ENCODE results near the gene ZBTB42. TPM values are rescaled to one million over a fixed set of nuclear protein-coding genes. Genes with fewer than 3 reads are reported as not detected.

Gene ZBTB42
- total RNA-seq, 1 experiment from 2014 or later = 9.2 TPM

- TF ChIP-seq EZH2phosphoT487 (IDR thresholded peaks at IDR 0.05; ENCODE audit: borderline replicate concordance, low read length) (no peak), EZH2 (IDR thresholded peaks at IDR 0.05; ENCODE audit: low read length, unreplicated experiment) (no peak), CTCF (conservative IDR thresholded peaks at IDR 0.05; ENCODE audit: low read depth, low read length) (no peak)
- intact Hi-C loops (cut with micrococcal nuclease) = no loop called here
- Histone ChIP-seq H3K9me3 (ENCODE audit: low read length) (no peaks in the 10 kb centered on the region), H2AFZ (ENCODE audit: low read length) (no peak overlapping the region), H3K27me3 (ENCODE audit: low read length) (no peaks in the 10 kb centered on the region), H3K4me2 (ENCODE audit: low read length) (no peak overlapping the region), H3F3A (ENCODE audit: low read length, unreplicated experiment) (no peaks in the 10 kb centered on the region), H3K9me2 (replicated peaks; ENCODE audit: low read length) (no peaks in the 10 kb centered on the region), H4K20me1 (ENCODE audit: low read length) (0 out of 2 replicates have a peak, but pooled peaks cover 3% of the 10 kb centered on the region), H3K79me2 (ENCODE audit: low read length) (no peaks in the 10 kb centered on the region), H3K4me1 (ENCODE audit: insufficient read depth, low read length) (no peaks in the 10 kb centered on the region), H3K4me3 (ENCODE audit: low read length) (no peak overlapping the region), H3K36me3 (ENCODE audit: low read depth, low read length) (peaks cover 27% of the 10 kb centered on the region), H3K27ac (ENCODE audit: low read length) (no peak overlapping the region), H3K9ac (ENCODE audit: low read length) (no peak overlapping the region)
- POLR2A ChIA-PET (ENCODE audit: unreplicated experiment) = no interaction called here
- CTCF ChIA-PET = no interaction called here
- ATAC-seq (no peak), DNase-seq (no peak)
- no TSS peak for BruUV-seq (replicated peaks)
Observed at GRCh38 chr14:104773505-104774452, 27.1 kb upstream of the ZBTB42 start.

GRCh38 chr14:104774453-104775072 is 26.3 kb upstream of the ZBTB42 start:
- no peaks in the 10 kb centered on the region for H3K9me3 ChIP-seq (ENCODE audit: low read length)
- TF ChIP-seq CTCF (conservative IDR thresholded peaks at IDR 0.05; ENCODE audit: low read depth, low read length) (no peak), EZH2phosphoT487 (IDR thresholded peaks at IDR 0.05; ENCODE audit: borderline replicate concordance, low read length) (no peak), EZH2 (IDR thresholded peaks at IDR 0.05; ENCODE audit: low read length, unreplicated experiment) (no peak)
- no peak overlapping the region for H2AFZ ChIP-seq (ENCODE audit: low read length)
- ChIA-PET CTCF (no interaction called here), POLR2A (ENCODE audit: unreplicated experiment) (no interaction called here)
- H3F3A ChIP-seq (ENCODE audit: low read length, unreplicated experiment) = no peaks in the 10 kb centered on the region
- no peak overlapping the region for H3K27ac ChIP-seq (ENCODE audit: low read length)
- DNase-seq = no peak
- H3K9ac ChIP-seq (ENCODE audit: low read length) = no peak overlapping the region
- no peaks in the 10 kb centered on the region for H3K79me2 ChIP-seq (ENCODE audit: low read length)
- ATAC-seq = no peak; the same call in 1 of the 2 replicates
- no peaks in the 10 kb centered on the region for H3K9me2 ChIP-seq (replicated peaks; ENCODE audit: low read length)
- intact Hi-C loops (cut with micrococcal nuclease) = no loop called here
- no peak overlapping the region for H3K4me2 ChIP-seq (ENCODE audit: low read length)
- H3K27me3 ChIP-seq (ENCODE audit: low read length) = no peaks in the 10 kb centered on the region
- no peak overlapping the region for H3K4me3 ChIP-seq (ENCODE audit: low read length)
- no peaks in the 10 kb centered on the region for H3K4me1 ChIP-seq (ENCODE audit: insufficient read depth, low read length)
- BruUV-seq (replicated peaks) = no TSS peak
- H3K36me3 ChIP-seq (ENCODE audit: low read depth, low read length) = peaks cover 27% of the 10 kb centered on the region
- 0 out of 2 replicates have a peak, but pooled peaks cover 3% of the 10 kb centered on the region for H4K20me1 ChIP-seq (ENCODE audit: low read length)

Measured in PC-3 (cell line).